Mucosa of gallbladder (tissue), 1 donor: ENCODE data around the gene GRIK4. TPM values are rescaled to one million over a fixed set of nuclear protein-coding genes. Genes with fewer than 3 reads are reported as not detected.
"Not testable (repeated sequence)": the region's sequence is repeated elsewhere in the genome, so short reads cannot be mapped to it uniquely, and the experiment has no call there.

Experiments
- DNase-seq: peaks from one replicate; pipeline ENCODE4 v3.0.0-alpha.2; 2020; ENCODE audit warnings: low spot score
- total RNA-seq: library from RNA; stranded (reverse); gene quantifications from one replicate; pipeline ENCODE4 v1.2.1, GENCODE V29; 2021
- donor health status: DM: no; HTN: no; CAD: no.

Gene GRIK4
- total RNA-seq, 1 donor from 2014 or later, result 2.9 TPM

- no peak for DNase-seq
Observed at GRCh38 chr11:120574876-120575275, 63.3 kb downstream of the GRIK4 start.

DNA sequence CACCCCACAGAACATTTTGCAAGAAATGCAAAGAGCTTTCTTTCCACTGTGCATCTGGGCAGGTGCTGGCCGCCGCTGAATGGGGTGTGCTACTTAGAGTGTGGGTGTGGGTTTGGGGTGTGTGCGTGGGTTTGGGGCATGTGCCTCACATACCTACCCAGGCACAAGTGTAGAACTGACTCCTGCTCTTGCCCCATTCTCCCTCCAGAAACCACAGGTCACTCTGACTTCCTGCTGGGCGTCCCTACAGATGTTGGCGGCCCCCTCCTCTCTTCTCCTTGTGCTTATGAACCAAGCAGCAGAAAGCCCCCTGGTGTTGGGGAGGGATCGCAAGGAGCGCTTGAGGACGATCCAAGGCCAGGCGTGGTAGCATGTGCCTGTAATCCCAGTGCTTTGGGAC, 63.9 kb downstream of the GRIK4 start:
- no peak for DNase-seq

DNA sequence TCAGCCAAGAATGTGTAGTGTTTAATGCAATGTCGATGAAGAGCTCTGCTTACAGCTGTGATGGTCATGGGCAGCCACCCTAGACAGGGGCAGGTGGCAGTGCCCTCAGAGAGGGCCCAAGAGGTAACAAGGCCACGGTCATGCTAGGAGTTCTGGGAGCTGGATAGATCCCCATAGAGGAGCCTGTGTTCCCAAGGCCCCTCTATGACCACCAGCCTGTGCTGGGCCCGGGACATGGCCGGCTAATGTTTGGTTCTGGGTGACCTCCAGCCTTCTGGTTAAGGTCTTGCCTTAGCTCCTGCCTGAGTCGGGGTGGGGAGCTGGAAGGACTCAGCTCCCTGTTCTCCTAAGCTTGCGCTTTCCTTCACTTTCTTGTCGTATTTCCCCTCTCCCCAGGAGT, 65.1 kb downstream of the GRIK4 start:
- DNase-seq, result no peak

DNA sequence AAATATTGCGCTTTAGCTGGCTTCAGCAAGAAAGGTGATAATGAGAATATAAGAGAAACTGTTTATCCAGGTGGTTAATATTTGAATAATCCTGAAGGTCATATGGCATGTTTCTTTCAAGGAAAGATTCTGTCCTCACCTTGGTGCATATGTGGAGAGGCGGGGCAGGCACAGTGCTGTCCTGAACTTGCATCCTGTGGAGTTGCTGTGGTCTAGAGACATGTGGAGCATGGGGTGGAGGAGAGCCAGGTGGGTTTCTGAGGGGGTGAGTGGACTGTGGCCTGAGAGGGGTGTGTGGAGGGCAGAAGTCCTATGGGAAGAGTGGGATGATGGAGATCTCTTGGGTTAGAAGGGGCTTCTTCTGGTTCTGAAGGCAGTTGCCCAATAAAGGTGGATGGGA, 65.5 kb downstream of the GRIK4 start:
- DNase-seq, result no peak

DNA sequence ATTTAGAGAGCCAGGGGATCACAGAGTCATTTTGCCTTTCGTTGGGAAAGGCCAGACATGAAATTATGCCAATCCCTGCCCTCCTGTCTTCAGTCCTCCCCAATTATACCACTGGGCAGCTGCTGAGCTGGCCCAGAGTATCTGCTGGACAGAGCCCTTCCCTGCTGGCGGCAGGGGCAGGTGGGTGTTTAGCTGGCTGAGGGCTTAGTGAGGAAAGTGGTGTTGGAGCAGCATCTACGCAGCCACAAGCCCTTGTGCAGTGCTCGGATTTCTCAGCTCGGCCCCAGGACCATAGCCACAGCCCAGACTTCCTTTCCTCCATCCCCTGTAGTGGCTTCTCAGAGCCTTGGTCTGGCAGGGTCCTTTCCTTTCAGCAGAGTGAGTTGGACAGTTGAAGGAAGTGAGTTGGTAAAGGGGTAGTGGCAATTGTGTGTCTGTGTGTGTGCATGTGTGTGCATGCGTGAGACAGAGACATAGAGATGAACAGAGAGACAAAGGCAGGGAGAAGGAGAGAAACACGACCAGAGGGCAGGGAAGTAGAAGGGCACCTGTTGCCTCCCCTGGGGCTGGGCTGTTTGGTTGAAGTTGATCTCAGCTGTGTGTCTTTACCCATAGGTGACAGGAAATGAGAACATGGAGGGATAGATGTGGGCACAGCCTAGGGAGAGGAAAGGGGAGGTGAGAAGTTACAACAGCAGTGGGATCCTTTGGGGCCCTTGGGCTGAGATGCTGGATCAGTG, 66.2 kb downstream of the GRIK4 start:
- no peak for DNase-seq

DNA sequence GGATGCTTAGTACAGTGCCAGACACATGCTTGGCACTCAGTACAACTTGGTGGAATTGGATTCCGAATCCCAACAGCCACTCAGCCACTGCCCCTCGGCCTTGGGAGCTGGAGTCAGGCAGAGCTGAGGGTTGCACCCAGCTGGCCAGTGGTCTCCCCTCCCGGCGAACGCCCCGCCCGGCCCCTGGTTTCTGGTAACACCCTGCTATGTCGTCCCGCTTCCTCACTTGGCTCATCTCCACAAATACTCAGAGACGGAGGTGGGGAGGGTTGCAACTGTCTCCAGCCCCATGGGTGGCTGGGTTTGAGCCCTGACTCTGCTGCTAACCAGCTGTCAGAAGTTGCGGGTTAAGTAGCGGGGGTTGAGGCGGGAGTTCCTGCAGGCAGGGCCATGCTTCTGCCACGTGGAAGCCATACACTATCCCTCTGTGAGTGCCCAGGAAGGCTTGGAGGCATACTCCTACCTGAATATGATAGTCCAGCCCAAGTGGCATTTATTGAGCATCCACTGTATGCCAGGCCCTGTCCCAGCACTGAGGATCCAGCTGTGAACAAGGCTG, 67.1 kb downstream of the GRIK4 start:
- no peak for DNase-seq

DNA sequence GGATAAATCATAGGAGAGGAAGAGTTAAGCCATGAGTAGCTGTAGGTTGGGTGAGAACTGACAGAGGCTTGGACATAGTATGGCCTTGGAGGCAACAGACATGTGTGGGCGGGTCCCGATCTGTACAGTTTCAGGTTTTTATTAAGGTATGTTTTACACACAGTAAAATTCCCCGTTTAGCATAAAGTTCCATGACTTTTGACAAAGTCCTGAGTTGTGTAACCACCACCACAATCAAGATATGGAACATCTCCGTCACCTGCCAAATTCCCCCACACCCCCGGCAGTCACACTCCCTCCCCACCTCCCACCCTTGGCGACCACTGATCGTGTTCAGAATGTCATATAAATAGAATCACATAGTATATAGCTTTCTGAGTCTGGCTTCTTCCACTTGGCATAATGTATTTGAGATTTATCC, 68.1 kb downstream of the GRIK4 start:
- no peak for DNase-seq

- DNase-seq, result no peak
Observed at GRCh38 chr11:120581313-120581712, 69.8 kb downstream of the GRIK4 start.

GRCh38 chr11:120582535-120582934, 71.0 kb downstream of the GRIK4 start:
- DNase-seq, result not testable (repeated sequence)

GRCh38 chr11:120586072-120586471, 74.5 kb downstream of the GRIK4 start:
- no peak for DNase-seq

DNA sequence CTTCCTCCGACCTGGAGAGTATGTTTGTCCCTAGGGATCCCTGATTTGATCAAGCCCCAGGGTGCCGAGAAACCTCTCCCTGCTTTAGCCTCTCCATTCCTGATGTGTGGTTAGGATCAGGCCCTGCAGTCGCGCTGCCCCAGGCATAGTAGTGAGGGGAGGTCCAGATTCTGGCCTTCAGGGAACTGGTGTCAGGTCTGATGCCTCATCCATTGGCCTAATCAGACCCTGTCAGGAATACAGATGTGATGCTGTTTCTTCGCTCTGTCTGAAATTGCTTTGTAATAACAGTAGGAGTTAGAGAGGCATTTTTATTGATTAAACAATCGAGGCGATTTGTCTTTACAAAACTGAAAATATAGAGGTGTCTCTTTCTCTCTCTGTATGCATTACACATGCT, 75.2 kb downstream of the GRIK4 start:
- DNase-seq, result no peak

DNA sequence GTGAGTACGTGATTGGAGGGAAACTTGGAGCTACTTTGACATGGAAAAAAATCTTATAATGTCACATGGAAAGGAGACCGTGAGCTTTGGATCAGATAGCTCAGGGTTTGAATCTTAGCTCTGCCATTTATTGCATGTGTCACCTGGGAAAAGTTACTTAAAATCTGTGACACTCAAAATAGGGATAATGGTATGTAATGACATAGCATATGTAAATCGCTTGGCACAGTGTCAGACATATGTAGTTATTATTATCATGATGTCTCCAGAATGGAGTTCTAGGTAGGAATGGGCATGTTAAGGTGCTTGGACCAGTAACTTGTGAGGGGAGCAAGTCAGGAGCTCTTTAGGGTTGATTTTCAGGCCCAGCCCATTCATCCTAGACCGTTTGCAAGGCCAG, 75.8 kb downstream of the GRIK4 start:
- no peak for DNase-seq

- DNase-seq, result no peak
Observed at GRCh38 chr11:120589376-120589775, 77.8 kb downstream of the GRIK4 start.

DNA sequence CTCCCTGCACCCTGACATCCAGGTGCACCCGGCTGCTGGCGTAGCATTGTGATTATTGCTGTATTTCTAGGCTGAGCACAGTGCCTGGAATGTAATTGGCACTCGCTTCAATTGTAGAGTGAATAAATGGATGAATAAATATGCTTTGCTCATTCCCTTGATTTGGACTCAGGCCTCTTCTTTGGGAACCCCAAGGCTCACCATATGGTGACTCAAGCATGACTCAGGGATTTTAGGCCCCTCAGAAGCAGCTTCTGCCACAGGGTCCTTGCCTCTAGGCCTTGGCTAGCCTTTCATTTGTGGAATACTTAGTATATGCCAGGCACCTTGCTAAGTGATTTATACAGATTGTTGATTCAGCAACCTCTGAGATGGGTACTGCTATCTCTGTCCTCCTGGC, 78.9 kb downstream of the GRIK4 start:
- DNase-seq, result no peak

GRCh38 chr11:120594746-120595145, 83.2 kb downstream of the GRIK4 start:
- DNase-seq, result no peak

DNA sequence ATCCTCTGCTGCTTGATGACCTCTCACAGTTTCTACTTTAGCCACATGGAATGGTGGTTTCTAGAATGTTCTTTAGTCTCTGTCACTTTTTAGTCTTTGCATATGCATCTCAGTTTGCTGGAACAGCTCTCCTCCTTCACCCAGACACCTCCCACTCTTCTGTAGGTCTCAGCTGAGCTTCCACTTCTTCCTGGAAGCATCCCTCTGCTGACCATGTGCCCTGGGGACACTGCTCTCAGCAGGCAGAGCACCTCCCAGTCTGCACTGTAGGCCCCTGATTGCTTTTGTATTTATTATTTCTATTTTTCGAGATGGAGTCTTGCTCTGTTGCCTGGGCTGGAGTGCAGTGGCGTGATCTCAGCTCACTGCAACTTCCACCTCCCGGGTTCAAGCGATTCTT, 84.0 kb downstream of the GRIK4 start:
- DNase-seq, result no peak

- DNase-seq, result no peak
Observed at GRCh38 chr11:120597250-120598215, 86.0 kb downstream of the GRIK4 start.

- no peak for DNase-seq
Observed at GRCh38 chr11:120598517-120599257, 87.1 kb downstream of the GRIK4 start.

- DNase-seq, result no peak
Observed at GRCh38 chr11:120599816-120600420, 88.4 kb downstream of the GRIK4 start.

DNA sequence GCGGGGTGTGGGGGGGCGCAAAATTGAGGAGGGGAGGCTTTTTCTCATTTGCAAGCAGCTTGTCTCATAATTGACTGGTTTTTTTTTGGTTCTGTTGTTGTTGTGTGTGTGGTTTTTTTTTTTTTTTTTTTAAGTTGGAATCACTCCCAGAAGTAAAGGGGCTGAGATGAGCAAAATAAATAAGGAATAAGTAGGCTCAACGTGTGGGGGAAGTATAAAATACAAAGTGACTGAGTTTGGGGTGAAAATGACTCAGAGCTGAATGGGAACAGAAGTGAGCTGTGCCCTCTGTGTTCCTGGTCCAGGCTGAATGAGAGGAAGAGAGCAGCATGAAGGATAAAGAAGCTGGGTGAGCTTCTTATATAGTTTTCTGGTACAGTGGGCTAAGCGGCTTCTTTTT, 90.0 kb downstream of the GRIK4 start:
- DNase-seq, result no peak

- no peak for DNase-seq
Observed at GRCh38 chr11:120603071-120603470, 91.5 kb downstream of the GRIK4 start.
